Measurements from ENCODE around the gene NKAIN1.
"Not testable (repeated sequence)": the region's sequence is repeated elsewhere in the genome, so short reads cannot be mapped to it uniquely, and the experiment has no call there.

The NKAIN1 gene

GRCh38 chr1:31239653-31240241 lies at the start of gene NKAIN1:
Gene NKAIN1, minus strand, starts transcription at chr1:31239887. Its CDS starts 340 bp downstream, at chr1:31239547.
- DNase-seq, result no peak

GRCh38 chr1:31289021-31289420 lies 49.3 kb upstream of the NKAIN1 start:
- DNase-seq, result no peak

- not testable (repeated sequence) for DNase-seq
These were observed 48.1 kb upstream of the NKAIN1 start for GRCh38 chr1:31287791-31288190.

- not testable (repeated sequence) for DNase-seq
These were observed 42.7 kb upstream of the NKAIN1 start for GRCh38 chr1:31282426-31282825.

GRCh38 chr1:31273619-31274018 lies 33.9 kb upstream of the NKAIN1 start:
- DNase-seq, result no peak

DNA sequence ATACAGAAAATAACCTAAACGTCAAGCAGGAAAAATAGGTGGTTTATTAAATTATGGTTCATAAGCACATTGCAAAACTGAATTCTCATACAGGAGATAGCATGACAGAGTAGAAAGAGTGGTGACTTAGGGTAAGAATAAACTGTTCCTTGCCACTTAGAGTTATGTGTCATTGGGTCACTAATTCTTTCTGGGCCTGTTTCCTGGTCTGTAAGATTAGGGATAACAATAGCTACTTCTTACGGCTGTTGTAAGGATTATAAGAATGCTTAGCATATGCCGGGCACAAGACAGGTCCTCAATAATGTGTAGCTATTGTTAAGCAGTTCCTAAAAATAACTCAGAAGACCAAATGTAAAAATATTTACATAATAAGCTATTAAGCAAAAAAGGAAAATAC lies 32.7 kb upstream of the NKAIN1 start:
- no peak for DNase-seq

DNA sequence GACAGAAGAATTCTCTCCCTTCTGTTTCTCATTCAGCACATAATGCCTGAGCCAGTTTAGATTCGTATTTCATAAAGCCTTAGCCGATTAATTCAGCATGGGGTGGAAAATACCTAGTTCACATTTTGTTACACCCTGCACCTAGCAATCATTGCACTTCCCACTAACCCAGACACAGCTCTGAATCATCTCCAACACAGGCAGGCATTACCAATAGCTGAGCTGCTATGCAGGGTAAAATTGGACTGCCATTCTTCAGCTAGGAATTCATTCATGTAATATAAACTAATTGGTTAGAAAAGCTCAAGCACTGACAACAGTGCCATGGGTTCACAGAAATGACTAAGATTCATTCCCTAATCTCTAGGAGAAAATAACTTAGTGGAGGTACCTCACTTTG lies 26.9 kb upstream of the NKAIN1 start:
- DNase-seq, result no peak

DNA sequence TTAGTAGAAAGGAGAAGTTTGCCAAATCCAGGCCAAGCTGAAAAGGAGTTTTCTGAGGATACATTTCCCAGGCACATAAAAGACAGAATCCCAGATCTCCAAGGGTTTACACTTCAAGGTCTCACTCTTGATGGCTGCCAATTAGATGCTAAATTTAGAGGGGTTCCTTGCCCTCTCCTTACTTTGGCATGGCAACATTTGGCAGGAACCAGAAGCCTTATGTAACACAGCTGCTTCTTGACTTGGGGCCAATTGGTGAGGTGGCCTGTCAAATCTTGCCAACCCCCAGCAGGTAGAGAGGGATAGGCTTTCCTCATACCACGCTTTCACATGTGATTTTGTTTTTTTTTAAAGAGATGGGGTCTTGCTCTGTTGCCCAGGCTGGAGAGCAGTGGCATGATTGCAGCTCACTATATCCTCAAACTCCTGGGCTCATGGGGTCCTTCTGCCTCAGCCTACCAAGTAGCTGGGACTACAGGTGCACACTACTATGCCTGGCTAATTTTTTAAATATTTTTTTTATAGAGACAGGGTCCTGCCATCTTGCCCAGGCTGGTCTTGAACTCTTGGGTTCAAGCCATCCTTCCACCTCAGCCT lies 25.2 kb upstream of the NKAIN1 start:
- no peak for DNase-seq

DNA sequence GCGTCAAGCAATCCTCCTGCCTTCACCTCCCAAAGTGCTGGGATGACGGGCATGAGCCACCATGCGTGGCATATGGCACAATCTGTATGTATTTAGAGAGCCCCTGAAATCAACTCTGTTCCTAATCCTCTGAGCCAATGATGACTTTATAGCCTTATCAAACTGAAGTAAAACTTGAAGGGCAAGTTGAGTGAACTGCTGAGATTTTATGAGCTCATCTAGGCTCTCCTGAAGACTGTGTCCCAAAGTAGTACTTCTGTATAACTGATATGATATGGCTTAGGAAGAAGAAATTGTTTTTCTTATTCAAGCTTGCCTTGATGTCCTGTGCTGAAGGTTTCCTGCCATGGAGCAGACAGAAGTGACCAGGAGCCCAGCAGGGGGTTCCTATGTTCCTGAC lies 23.7 kb upstream of the NKAIN1 start:
- no peak for DNase-seq

- not testable (repeated sequence) for DNase-seq
These were observed 22.7 kb upstream of the NKAIN1 start for GRCh38 chr1:31262393-31262792.

DNA sequence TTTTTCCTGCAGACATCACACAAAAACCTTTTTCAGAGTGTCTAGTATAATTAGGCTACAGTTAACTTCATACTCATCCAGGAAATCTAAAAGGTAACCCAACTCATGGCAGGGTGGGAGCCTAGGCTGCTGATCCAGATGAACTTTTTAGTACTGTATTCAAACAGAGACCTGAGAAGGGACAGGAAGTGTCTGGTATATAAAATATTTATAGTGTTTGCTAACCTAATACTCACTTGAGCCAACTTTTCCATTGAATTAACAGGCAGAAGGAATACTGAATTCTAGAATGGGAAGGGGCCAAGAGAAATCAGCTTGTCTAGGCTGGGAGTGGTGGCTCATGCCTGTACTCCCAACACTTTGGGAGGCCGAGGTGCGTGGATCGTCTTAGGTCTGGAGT lies 22.2 kb upstream of the NKAIN1 start:
- DNase-seq, result no peak

DNA sequence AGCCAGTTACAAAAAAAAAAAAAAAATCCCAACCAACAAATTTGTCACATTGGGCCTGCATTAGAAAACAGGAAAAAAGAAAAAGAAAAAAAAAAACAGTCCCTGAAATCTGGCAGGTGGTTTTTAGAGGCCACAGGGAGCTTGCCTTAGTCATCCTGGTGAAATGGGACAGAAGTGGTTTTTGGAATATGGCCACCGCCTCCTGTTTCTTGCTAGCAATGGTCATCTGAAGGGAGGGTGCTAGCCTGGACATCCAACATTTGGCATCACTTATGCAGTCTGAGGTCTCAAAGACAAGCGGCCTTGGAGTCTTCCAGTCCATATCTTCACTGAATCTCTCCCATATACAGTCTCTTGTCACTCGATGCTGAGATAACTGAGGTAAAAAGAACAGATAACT lies 20.1 kb upstream of the NKAIN1 start:
- no peak for DNase-seq

GRCh38 chr1:31258581-31258980 lies 18.9 kb upstream of the NKAIN1 start:
- DNase-seq, result no peak

GRCh38 chr1:31257213-31257612 lies 17.5 kb upstream of the NKAIN1 start:
- DNase-seq, result no peak

DNA sequence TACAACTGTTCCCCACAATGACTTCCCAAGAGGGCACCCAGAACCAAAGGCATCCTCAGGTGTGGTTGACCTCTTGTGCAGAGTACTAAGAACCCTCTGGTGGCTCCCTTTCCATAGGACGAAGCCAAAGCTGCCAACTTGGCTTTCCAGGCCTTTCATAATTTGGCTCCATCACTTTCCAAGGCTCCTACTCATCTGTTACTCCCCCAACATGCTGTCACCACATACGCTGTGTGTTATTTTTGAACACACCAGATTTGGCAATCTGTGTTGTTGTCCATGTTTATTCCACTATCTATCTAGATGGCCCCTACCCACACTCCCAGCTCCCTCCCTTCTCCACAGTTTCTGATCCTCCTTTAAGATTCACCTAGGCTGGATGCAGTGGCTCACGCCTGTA lies 10.2 kb upstream of the NKAIN1 start:
- DNase-seq, result no peak

DNA sequence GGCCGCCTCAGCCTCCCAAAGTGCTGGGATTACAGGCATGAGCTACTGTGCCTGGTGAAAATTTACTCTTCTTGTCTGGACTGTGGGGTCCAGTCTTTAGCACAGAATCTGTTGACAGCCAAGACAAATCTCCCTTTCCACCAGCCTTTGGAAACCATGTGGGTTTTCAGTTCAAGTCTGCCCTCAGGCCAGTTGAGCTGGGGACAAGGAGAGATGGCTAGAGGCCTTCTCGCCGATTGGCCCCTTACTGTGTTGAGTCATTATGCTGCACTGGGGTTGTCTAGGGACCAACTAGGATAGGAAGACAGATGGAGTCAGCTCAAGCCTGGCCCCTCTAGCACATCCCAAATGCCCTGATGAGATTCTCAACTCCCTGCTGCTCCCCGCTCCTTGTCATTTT lies 8.6 kb upstream of the NKAIN1 start:
- no peak for DNase-seq

DNA sequence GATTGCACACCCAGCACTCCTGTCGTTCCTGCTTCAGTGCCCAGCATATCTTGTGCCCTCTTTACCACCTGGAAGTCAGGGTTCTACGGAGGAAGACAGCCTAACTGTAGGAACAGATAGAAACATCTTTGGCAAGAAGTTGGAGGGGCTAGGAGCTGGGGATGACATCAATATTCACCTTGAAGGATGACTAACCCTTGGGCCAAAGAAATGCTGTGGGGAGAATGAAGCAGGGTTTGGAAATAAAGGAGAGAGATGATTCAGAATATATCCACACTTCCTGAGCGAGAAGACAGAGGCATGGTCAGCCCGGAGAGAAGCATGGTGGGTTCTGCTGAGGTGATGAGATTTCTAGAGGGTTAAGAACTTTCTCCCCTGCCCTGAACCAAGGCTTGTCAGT lies 4.6 kb upstream of the NKAIN1 start:
- no peak for DNase-seq

DNA sequence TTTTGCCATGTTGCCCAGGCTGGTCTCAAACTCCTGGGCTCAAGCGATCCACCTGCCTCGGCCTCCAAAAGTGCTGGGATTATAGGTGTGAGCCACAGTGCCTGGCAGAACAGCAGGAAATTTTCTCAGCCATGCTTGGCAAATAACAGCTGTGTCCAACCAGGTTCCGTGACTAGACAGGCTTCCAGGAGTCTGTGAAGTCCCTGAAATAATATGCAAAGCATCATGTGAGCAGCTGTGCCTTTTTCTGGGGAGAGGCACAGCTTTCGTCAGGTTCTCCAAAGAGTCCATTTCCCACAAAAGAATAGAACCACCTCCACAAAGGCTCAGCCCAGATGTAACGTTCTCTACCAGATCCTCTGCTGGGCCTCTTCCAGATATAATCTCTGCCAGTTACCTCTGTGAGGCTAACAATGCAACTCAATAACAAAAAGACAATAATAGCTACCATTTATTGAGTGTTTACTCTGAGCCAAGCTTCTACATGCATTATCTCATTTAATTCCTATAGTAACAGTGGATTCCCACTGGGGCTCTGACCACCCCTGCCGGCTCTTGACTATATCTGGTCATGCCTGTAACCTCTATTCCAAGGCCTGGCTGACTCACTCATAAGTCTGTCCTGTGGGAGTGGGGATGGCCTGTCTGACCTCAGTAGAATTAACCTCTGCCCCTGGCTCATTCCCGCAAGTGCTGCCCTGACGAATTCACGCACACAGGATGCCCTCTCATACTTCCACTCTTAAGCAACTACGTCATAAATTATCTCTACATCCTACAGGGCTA lies 4.0 kb upstream of the NKAIN1 start:
- DNase-seq, result no peak

DNA sequence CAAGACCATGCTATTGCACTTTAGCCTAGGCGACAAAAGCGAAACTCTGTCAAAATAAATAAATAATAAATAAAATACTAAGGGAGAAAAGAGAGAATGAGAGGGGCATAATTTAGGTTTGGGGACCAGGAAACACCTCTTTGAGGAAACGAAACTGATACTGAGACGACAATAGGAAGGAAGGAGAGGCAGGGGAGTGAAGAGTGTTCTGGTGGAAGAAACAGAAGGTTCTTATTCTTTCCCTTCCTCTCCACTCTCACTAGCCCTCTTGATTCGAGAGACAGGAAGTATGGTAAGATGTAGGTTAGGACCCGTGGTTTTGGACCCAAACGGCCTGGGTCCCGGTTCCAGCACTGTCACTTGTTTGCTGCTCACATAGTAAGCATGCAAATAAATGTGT lies 1.6 kb upstream of the NKAIN1 start:
- no peak for DNase-seq

- DNase-seq, result no peak
These were observed 587 bp downstream of the NKAIN1 start for GRCh38 chr1:31238986-31239613.

GRCh38 chr1:31238612-31238985 lies 1.1 kb downstream of the NKAIN1 start:
- no peak for DNase-seq

DNA sequence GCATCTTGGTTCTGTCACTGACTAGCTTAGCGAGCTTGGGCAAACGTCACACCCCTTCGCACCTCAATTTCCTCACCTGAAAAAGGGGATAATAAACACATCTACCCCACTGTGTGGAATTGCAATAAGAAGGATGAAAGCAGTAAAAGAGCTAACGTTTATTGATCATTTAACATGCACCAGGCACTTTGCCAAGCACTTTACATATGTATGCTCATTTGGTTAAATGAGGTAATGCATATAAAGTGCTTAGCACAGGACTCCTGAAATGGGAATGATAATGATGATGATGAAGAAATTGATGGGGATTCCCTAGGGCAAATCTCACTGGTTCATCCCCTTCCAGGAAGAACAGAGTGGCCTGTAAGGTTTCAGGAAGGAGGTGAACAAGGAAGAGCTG lies 4.8 kb downstream of the NKAIN1 start:
- no peak for DNase-seq

DNA sequence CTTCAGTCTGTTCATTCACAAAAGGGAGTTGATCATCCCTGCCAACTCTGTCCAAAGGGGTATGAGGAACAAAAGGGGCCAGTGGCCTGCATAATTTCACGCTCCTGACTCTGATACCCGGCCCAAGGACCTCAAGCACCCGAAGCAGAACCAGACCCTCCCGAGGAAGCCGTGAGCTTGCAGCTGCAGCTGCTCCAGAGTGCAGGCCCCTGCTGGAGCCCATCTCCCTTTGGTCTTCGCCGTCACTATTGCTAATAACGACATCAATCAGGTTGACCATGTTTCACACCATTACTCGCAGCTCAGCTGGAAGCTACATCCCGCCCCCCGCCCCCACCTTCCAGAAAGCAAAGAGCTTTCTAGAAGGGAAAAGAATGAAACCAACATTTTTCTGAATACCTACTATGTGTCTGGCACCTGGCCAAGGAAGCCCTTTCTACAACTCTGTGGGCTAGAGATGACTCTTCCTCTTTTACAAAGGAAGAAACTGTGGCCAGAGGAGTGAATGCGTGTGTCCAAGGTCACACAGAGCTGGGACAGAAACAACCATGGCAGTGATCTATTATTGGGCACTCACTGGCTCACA lies 5.5 kb downstream of the NKAIN1 start:
- DNase-seq, result no peak

- no peak for DNase-seq
These were observed 7.0 kb downstream of the NKAIN1 start for GRCh38 chr1:31232689-31233088.

All from NCI-H748 treated with DMSO at 0.1 percent for 48 hours (cell line).